Measurements from ENCODE around the gene FANCC. TPM values are rescaled to one million over a fixed set of nuclear protein-coding genes. Genes with fewer than 3 reads are reported as not detected.
A peak's percentile ranks its signal among the peaks of the same experiment; 100 is the strongest.

The FANCC gene
- total and polyA plus RNA-seq, 2 of the 8 experiments (the other 6 are each of a cell fraction or from before 2014, with no cell fraction given), result 7.8 to 15.2 TPM

GRCh38 chr9:95215336-95215898, 102.1 kb downstream of the FANCC start:
- Histone ChIP-seq H2BK20ac (ENCODE audit: low read length) (no peak overlapping the region), H3K79me1 (ENCODE audit: low read depth, low read length) (no peaks in the 10 kb centered on the region), H4K91ac (replicated peaks; ENCODE audit: insufficient read length, low read length) (no peak overlapping the region), H3K79me2 (ENCODE audit: control insufficient read depth in 1 of 2, insufficient read depth in 2 of 2, low read length in 2 of 2) (no peaks in the 10 kb centered on the region), H3K4ac (replicated peaks; ENCODE audit: insufficient read length, low read depth, low read length) (no peak overlapping the region), H3K4me2 (ENCODE audit: insufficient read depth in 1 of 2, low read depth in 2 of 2, low read length in 2 of 2) (peak overlapping the region in 1 of 2 experiments; percentile 17; a peak in 1 of 4 replicates), H3K23me2 (ENCODE audit: low read depth, low read length) (no peaks in the 10 kb centered on the region), H3K18ac (ENCODE audit: extremely low read depth, low read length) (no peak overlapping the region), H3K4me3 (ENCODE audit: extremely low read depth in 1 of 4, insufficient read depth in 2 of 4, low read depth in 3 of 4, low read length in 4 of 4) (no peak overlapping the region), H3K56ac (replicated peaks; ENCODE audit: insufficient read length, low read depth, low read length) (no peak overlapping the region), H4K5ac (ENCODE audit: insufficient read length, low read depth, low read length) (no peak overlapping the region), H3K14ac (ENCODE audit: insufficient read length) (no peak overlapping the region), H3K4me1 (replicated peaks in 1 of 4; ENCODE audit: control insufficient read depth in 3 of 4, insufficient read depth in 4 of 4, low read length in 3 of 4) (peaks cover 1 to 8% (median 6%) of the 10 kb centered on the region in 4 experiments; a peak in 5 of 7 replicates), H4K8ac (ENCODE audit: extremely low read depth, insufficient read depth, low read length) (no peak overlapping the region), H2AK5ac (ENCODE audit: low read depth, low read length) (no peak overlapping the region), H2BK120ac (replicated peaks; ENCODE audit: low read depth, low read length) (no peak overlapping the region), H3K27me3 (replicated peaks in 1 of 4; ENCODE audit: control insufficient read depth in 3 of 4, extremely low read depth in 1 of 4, insufficient read depth in 3 of 4, low read length in 3 of 4) (no peaks in the 10 kb centered on the region), H2BK5ac (ENCODE audit: low read depth, low read length) (no peak overlapping the region), H2AFZ (ENCODE audit: low read length) (peak overlapping the region; percentile 46; the same call in 1 of the 2 replicates), H2BK12ac (ENCODE audit: low read depth, low read length) (no peak overlapping the region), H4K20me1 (replicated peaks in 1 of 2; ENCODE audit: control insufficient read depth in 1 of 2, insufficient read depth in 2 of 2, low read length in 2 of 2) (no peaks in the 10 kb centered on the region), H3K27ac (ENCODE audit: low read depth, low read length) (no peak overlapping the region), H3K9ac (replicated peaks in 1 of 4; ENCODE audit: extremely low read depth in 1 of 4, low read depth in 3 of 4, low read length in 3 of 4) (no peak overlapping the region), H3K36me3 (ENCODE audit: control insufficient read depth in 2 of 4, insufficient read depth in 4 of 4, low read length in 3 of 4) (no peaks in the 10 kb centered on the region), H3K23ac (ENCODE audit: insufficient read length) (no peak overlapping the region), H2BK15ac (ENCODE audit: low read length) (no peak overlapping the region), H3K9me3 (ENCODE audit: insufficient read depth in 2 of 2, low read depth in 1 of 2, low read length in 1 of 2) (no peaks in the 10 kb centered on the region)
- CTCF ChIA-PET (ENCODE audit: partially characterized antibody), result no interaction called here
- 65% methylated on average over 5 of the region's 5 CpGs; no CpG with 5 or more reads in 1 of the 2 experiments for WGBS, 2 experiments (ENCODE audit: extremely low coverage in 1 of 2, insufficient coverage in 1 of 2, insufficient read length in 1 of 2, insufficient replicate concordance in 2 of 2, low coverage in 1 of 2, low lambda C conversion rate in 2 of 2, missing lambda C conversion rate in 1 of 2)
- POLR2A ChIA-PET (ENCODE audit: partially characterized antibody), result no interaction called here
- FAIRE-seq, result peak; percentile 7
- DNase-seq (ENCODE audit: low read depth in 1 of 2, low spot score in 2 of 2), result no peak
- no peak for TF ChIP-seq TEAD4 (IDR thresholded peaks at IDR 0.05; ENCODE audit: low read depth, low read length)
- no peak for TF ChIP-seq KDM4A (IDR thresholded peaks at IDR 0.05; ENCODE audit: low read depth, low read length, severe bottlenecking)
- TF ChIP-seq ATF3 (IDR thresholded peaks at IDR 0.05; ENCODE audit: insufficient read depth, low read depth, low read length), result no peak
- no peak for TF ChIP-seq SUZ12 (IDR thresholded peaks at IDR 0.05; ENCODE audit: low read length)
- TF ChIP-seq EGR1 (IDR thresholded peaks at IDR 0.05; ENCODE audit: borderline replicate concordance, low read depth, low read length), result no peak
- no peak for TF ChIP-seq TCF12 (IDR thresholded peaks at IDR 0.05; ENCODE audit: low read depth, low read length)
- no peak for TF ChIP-seq TAF7 (optimal IDR thresholded peaks at IDR 0.05; ENCODE audit: borderline replicate concordance, low read depth, low read length)
- TF ChIP-seq USF2 (IDR thresholded peaks at IDR 0.05; ENCODE audit: low read length), result no peak
- TF ChIP-seq RNF2 (IDR thresholded peaks at IDR 0.05; ENCODE audit: borderline replicate concordance, low read depth, low read length, missing control alignments, poor library complexity, severe bottlenecking), result no peak
- TF ChIP-seq KDM1A (IDR thresholded peaks at IDR 0.05; ENCODE audit: borderline replicate concordance, low read length), result no peak
- TF ChIP-seq MAFK (IDR thresholded peaks at IDR 0.05; ENCODE audit: low read depth, low read length), result no peak
- TF ChIP-seq CREB1 (IDR thresholded peaks at IDR 0.05), result no peak
